Tibial artery (tissue), 4 donors: ENCODE data around the gene KISS1R.
"Not testable (repeated sequence)": the region's sequence is repeated elsewhere in the genome, so short reads cannot be mapped to it uniquely, and the experiment has no call there.

ENCODE experiments used
- DNase-seq, 2 donors: peaks; one replicate each; pipeline ENCODE4 v3.0.0-alpha.2; 2019
- H3K27ac ChIP-seq, 2 donors: fragments of 200-600 bp; sonication (generic) in 1 of 2; 1 replicate in 1 of 2; 2 replicates in 1 of 2; pipeline ENCODE4 v1.5.1; 2018 to 2019; ENCODE audit warnings: mild to moderate bottlenecking in 1 of 2
- H3K27me3 ChIP-seq, 2 donors: fragments of 200-600 bp; sonication (generic) in 1 of 2; one replicate each; pipeline versions ENCODE4 v1.5.1 to v1.6.0; 2016 to 2019
- H3K36me3 ChIP-seq, 3 donors: fragments of 200-600 bp; sonication (generic) in 2 of 3; one replicate each; pipeline ENCODE4 v1.5.1; 2016 to 2019; ENCODE audit warnings: mild to moderate bottlenecking in 2 of 3
- H3K4me1 ChIP-seq, 4 donors: fragments of 200-600 bp; sonication (generic) in 2 of 4; 1 replicate in 3 of 4; 2 replicates in 1 of 4; pipeline ENCODE4 v1.5.1; 2016 to 2019
- H3K4me3 ChIP-seq, 2 donors: fragments of 200-600 bp; sonication (generic) in 1 of 2; 1 replicate in 1 of 2; 2 replicates in 1 of 2; pipeline ENCODE4 v1.5.1; 2018 to 2019; ENCODE audit warnings: mild to moderate bottlenecking in 2 of 2
- H3K9me3 ChIP-seq, 3 donors: fragments of 200-600 bp; sonication (generic) in 1 of 3; one replicate each; pipeline ENCODE4 v1.5.1; 2016 to 2019
- intact Hi-C: fragments of 100-400 bp; cut with DNase I; formaldehyde crosslinking; loops from one replicate; pipeline ENCODE4 v1.15.0; 2023; ENCODE audit warnings: low total_unique reads
- TF ChIP-seq, protein P1 (sequence below), 2 experiments: fragments of 200-600 bp in 1 of 2; fragments of 450-650 bp in 1 of 2; IDR thresholded peaks; one replicate each; pipeline ENCODE4 v1.5.1; 2017 to 2019; ENCODE audit warnings: antibody characterized with exemption in 2 of 2, mild to moderate bottlenecking in 1 of 2, moderate library complexity in 1 of 2

Gene KISS1R

DNA sequence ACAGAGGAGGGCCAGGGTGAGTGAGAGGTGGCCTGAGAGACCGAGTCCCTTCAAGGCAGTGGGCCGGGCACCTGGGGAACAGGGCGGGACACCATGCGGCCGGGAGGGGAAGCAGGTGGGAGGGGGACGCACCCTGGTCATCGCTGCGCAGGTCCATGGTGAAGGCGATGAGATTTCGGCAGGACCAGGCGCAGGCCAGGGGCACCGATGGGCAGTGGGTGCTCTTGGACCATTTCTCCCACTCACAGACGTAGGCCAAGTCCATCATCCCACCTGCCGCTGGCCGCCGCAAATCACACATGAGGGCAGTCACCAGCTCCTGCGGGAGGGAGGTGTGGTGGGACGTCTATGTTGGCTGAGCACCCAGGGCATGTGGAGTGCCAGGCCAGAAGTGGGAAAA, 26.3 kb upstream of the KISS1R start:
- Histone ChIP-seq H3K4me3 (no peak overlapping the region), H3K27me3 (no peaks in the 10 kb centered on the region), H3K9me3 (no peaks in the 10 kb centered on the region), H3K4me1 (peaks cover 0 to 24% (median 8%) of the 10 kb centered on the region in 4 donors), H3K36me3 (peaks cover 8 to 53% (median 41%) of the 10 kb centered on the region in 3 donors), H3K27ac (no peak overlapping the region)
- intact Hi-C loops, result no loop called here
- DNase-seq, result no peak
- TF ChIP-seq, protein P1, sequence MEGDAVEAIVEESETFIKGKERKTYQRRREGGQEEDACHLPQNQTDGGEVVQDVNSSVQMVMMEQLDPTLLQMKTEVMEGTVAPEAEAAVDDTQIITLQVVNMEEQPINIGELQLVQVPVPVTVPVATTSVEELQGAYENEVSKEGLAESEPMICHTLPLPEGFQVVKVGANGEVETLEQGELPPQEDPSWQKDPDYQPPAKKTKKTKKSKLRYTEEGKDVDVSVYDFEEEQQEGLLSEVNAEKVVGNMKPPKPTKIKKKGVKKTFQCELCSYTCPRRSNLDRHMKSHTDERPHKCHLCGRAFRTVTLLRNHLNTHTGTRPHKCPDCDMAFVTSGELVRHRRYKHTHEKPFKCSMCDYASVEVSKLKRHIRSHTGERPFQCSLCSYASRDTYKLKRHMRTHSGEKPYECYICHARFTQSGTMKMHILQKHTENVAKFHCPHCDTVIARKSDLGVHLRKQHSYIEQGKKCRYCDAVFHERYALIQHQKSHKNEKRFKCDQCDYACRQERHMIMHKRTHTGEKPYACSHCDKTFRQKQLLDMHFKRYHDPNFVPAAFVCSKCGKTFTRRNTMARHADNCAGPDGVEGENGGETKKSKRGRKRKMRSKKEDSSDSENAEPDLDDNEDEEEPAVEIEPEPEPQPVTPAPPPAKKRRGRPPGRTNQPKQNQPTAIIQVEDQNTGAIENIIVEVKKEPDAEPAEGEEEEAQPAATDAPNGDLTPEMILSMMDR (IDR thresholded peaks at IDR 0.05), result no peak

DNA sequence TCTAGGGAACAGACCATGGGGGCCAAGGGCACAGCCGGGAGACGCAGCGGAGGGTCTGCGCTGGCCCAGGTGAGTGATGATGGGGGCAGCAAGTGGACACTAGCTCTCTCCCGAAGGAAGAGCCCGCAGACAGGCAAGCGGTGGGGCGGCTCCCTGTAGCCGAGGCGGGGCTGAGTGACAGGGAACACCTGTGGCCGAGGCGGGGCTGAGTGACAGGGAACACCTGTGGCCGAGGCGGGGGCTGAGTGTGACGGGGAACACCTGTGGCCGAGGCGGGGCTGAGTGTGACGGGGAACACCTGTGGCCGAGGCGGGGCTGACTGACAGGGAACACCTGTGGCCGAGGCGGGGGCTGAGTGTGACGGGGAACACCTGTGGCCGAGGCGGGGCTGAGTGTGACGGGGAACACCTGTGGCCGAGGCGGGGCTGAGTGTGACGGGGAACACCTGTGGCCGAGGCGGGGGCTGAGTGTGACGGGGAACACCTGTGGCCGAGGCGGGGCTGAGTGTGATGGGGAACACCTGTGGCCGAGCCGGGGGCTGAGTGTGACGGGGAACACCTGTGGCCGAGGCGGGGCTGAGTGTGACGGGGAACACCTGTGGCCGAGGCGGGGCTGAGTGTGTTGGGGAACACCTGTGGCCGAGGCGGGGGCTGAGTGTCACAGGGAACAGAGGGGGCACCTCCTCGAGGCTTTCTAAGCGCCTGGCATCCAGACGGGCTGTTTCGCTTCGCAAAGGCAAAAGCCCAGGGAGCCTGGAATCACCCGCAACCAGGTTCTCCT, 25.5 kb upstream of the KISS1R start:
- Histone ChIP-seq H3K36me3 (peaks cover 6 to 48% (median 33%) of the 10 kb centered on the region in 3 donors), H3K4me1 (peaks cover 0 to 24% (median 8%) of the 10 kb centered on the region in 4 donors), H3K4me3 (peak overlapping the region; percentile 62 to 87), H3K27ac (peak overlapping the region; percentile 79 to 94)
- intact Hi-C loops, H3K27me3 ChIP-seq, DNase-seq, H3K9me3 ChIP-seq: not testable (repeated sequence)

DNA sequence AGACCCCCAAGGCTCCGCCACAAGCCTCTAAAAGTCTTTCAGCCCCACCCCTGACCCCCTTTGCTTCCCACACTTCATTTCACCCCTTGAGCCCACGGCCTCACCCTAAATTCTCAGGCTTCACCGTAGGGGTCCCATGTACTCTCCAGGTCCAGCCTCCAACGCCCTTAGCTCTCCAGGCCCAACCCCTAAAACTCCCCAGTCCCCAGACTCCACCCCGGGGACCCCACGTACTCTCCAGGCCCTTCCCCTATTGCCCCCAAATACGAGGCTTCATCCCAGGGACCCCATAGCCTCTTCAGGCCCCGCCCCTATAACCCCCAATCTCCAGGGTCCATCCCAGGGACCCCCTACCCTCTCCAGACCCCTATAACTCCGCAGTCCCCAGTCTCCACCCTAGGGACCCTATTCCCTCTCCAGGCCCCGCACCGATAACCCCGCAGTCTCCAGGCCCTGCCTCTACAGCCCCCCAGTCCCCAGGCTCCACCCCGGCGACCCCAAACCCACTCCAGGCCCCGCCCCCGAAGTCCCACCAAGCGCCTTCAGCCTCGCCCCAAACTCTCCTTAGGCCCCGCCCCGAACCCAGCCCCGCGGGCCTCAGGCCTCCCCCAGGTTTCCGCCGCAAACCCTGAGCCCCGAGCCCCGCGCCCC, 24.8 kb upstream of the KISS1R start:
- Histone ChIP-seq H3K36me3 (peaks cover 6 to 48% (median 31%) of the 10 kb centered on the region in 3 donors), H3K27ac (peak overlapping the region; percentile 79 to 94), H3K4me3 (peak overlapping the region; percentile 62 to 87), H3K27me3 (no peaks in the 10 kb centered on the region), H3K9me3 (no peaks in the 10 kb centered on the region), H3K4me1 (peaks cover 0 to 24% (median 8%) of the 10 kb centered on the region in 4 donors)
- no peak for DNase-seq
- intact Hi-C loops, result no loop called here
- TF ChIP-seq, protein P1 (IDR thresholded peaks at IDR 0.05), result no peak

DNA sequence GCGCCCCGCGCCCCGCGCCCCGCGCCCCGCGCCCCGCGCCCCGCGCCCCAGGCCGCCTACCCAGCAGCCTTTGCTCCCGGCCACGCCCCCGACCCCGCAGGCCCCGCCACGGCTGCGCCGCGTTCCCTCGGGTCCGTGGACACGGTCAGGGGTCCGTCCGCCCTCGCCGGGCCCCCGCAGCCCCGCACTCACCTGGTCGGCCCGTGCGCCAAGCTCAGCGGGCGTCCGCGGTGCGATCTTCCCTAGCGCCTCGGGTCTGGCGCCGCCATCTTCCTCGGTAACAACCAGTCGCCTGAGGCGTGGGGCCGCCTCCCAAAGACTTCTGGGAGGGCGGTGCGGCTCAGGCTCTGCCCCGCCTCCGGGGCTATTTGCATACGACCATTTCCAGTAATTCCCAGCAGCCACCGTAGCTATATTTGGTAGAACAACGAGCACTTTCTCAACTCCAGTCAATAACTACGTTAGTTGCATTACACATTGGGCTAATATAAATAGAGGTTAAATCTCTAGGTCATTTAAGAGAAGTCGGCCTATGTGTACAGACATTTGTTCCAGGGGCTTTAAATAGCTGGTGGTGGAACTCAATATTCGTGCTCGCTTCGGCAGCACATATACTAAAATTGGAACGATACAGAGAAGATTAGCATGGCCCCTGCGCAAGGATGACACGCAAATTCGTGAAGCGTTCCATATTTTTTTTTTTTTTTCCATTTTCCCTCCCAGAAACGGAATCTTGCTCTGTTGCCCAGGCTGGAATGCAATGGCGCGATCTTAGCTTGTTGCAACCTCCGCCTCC, 24.0 kb upstream of the KISS1R start, which contains the start of the genes MED16 and RNU6-9:
Gene MED16 (minus strand): TSS at position 294 of the 796 bp plus-strand sequence. CDS start 2,056 bp downstream, outside the sequence.
Gene RNU6-9 (plus strand): TSS at position 591 of the 796 bp plus-strand sequence.
- peak; percentile 92 to 95 for DNase-seq
- Histone ChIP-seq H3K36me3 (peaks cover 2 to 47% (median 26%) of the 10 kb centered on the region in 3 donors), H3K27ac (peak within 1 kb of the TSS; percentile 79 to 94), H3K9me3 (no peaks in the 10 kb centered on the region), H3K27me3 (no peaks in the 10 kb centered on the region), H3K4me3 (peak within 1 kb of the TSS; percentile 62 to 87), H3K4me1 (peaks cover 0 to 24% (median 8%) of the 10 kb centered on the region in 4 donors)
- TF ChIP-seq, protein P1 (IDR thresholded peaks at IDR 0.05), result no peak
- intact Hi-C loops, result no loop called here

DNA sequence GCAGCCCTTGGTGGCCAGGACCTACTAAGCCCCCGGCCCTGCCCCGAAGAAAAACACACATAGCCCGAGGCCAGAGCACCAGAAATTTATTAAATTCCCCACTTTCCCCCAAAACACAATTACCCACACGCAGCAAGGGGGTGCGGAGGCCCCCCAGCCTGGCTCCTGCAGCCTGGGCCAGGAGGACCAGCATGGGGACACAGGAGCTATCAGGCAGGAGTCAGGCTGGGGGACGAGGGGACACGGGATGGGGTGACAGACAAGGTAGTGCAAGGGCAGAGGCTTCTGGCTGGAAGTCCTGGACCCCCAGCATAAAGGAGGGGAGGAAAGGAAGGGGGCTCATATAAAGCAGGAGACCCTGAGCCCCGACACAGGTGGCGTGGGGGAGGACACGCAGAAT, 20.7 kb upstream of the KISS1R start:
- Histone ChIP-seq H3K4me1 (peaks cover 0 to 15% (median 6%) of the 10 kb centered on the region in 4 donors), H3K36me3 (peaks cover 0 to 42% (median 29%) of the 10 kb centered on the region in 3 donors), H3K9me3 (no peaks in the 10 kb centered on the region), H3K27me3 (no peaks in the 10 kb centered on the region), H3K27ac (no peak overlapping the region), H3K4me3 (no peak overlapping the region)
- intact Hi-C loops, result no loop called here
- TF ChIP-seq, protein P1 (IDR thresholded peaks at IDR 0.05), result no peak
- no peak for DNase-seq
